Measurements from ENCODE around the gene USPL1.
A peak's percentile ranks its signal among the peaks of the same experiment; 100 is the strongest.

Gene USPL1

DNA sequence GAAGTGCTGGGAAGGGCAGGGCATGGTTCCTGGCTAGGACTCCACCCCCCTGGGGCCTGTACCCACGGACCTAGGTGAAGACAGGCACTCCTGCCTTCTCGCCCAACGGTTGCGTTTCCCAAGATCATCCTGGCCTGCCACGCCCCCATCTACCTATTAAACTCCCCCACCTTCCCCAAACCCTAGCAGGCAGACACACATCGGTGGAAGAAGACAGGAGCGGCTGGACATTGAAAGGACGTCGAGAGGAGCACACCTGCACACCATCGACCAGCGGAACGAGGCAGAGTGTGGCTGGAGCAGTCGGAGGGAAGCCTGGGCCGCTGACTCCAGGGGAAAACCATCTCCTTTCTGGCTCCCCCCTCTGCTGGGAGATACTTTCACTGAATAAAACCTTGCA lies 72.0 kb downstream of the USPL1 start:
- no peak overlapping the region for H3K4me3 Mint-ChIP-seq
- no peaks in the 10 kb centered on the region for H3K9me3 Mint-ChIP-seq
- H3K27ac Mint-ChIP-seq: no peak overlapping the region
- no peaks in the 10 kb centered on the region for H3K36me3 Mint-ChIP-seq (ENCODE audit: low read depth)
- H3K4me1 Mint-ChIP-seq (ENCODE audit: low read depth): peaks cover 9% of the 10 kb centered on the region
- H3K27me3 Mint-ChIP-seq: peaks cover 8% of the 10 kb centered on the region

DNA sequence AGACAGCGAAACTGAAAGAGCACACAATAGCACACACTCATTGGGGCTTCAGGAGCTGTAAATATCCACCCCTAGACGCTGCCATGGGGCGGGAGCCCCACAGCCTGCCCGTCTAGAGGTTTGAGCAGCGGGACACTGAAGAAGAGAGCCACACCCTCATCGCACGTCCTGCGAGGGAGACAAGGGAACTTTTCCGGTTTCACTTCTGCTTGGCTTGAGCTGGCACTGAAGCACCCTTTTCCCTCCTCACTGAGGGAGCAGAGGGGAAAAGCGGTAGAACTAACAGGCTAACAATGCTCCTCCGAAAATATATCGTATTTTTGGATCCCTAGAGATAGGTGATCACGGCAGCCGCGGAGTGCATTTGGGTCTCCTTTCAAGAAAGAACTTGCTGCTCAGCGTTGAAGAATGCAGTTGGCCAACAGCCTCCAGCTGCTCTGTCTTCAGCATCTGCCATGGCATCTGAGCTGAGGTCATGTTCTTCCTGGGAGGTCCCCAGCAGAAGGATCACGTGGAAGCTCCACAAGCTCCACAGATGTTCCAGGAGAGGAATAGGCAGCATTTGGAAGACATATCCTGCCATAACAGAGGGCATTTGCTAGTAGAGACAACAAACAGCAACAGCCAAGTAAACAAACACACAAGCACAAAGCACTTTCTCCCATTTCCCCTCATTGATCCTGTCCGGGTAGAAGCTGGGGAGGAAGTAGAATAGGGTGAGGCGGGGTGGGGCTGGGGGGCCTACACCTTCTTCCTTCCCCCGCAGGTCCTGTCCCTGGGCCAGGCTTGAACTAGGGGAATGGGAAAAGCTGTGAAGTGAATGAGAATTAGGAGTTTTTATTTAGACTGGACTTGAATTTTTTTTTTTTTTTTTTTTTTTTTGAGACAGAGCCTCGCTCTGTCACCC lies 72.8 kb downstream of the USPL1 start:
- Mint-ChIP-seq H3K4me3 (peak overlapping the region; percentile 63), H3K4me1 (ENCODE audit: low read depth) (peaks cover 11% of the 10 kb centered on the region), H3K9me3 (no peaks in the 10 kb centered on the region), H3K27me3 (peaks cover 11% of the 10 kb centered on the region), H3K36me3 (ENCODE audit: low read depth) (no peaks in the 10 kb centered on the region), H3K27ac (no peak overlapping the region)

DNA sequence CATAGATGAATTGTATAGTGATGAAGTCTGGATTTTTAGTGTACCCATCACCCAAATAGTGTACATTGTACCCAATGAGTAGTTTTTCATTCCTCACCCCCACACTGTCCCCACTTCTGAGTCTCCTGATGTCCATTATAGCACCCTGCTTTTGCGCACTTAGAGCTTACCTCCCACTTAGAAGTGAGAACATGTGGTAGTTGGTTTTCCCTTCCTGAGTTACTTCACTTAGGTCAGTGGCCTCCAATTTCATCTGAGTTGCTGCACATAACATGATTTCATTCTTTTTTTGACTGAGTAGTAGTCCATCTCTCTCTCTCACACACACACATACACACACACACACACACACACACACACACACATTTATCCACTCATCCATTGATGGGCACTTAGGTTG lies 74.4 kb downstream of the USPL1 start:
- Mint-ChIP-seq H3K4me3 (no peak overlapping the region), H3K27ac (no peak overlapping the region), H3K36me3 (ENCODE audit: low read depth) (no peaks in the 10 kb centered on the region), H3K9me3 (no peaks in the 10 kb centered on the region), H3K4me1 (ENCODE audit: low read depth) (peaks cover 26% of the 10 kb centered on the region), H3K27me3 (peaks cover 13% of the 10 kb centered on the region)

DNA sequence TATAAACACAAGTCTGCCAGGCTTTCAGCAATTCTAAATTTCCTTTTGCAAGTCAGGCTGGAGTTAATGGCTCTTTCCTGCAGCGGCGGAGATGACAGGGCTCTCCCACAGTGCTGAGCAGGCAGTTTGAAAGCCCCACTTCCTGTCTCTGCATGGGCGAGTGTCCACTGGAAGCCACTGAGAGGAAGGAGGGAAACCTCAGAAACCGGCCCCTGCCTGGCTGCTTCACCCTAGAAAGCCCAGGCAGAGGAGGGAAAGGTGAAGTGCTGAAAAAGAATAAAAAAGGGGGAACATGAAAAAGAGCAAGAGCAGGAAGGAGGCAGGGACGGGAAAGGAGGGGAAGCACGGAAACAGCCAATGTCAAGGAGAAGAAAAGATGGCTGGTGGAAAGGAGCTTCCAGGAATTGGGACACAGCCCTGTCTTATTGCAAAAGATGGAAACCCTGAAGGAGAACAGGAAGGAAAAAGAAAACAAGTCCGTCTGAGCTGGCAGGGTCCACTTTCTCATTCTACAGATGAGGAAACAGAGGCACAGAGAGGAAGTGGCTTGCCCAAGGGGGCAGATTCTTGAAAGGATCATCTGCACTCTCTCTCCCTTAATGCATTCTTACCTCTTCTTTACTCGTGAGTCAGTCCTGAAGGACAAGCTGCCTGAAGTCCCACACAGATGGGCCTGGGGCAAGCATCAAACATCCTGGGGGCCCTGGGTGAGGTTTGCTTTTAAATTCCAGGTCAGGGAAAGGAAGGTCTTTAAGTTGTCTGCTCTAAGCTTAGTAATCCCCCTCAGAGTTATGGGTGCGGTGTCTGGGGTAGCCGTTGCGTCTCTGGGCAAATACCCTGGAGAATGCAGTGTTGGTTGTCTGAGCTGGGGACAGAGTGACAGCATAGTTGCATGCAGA lies 78.8 kb downstream of the USPL1 start:
- H3K9me3 Mint-ChIP-seq: no peaks in the 10 kb centered on the region
- peaks cover 25% of the 10 kb centered on the region for H3K4me1 Mint-ChIP-seq (ENCODE audit: low read depth)
- H3K4me3 Mint-ChIP-seq: no peak overlapping the region
- peaks cover 9% of the 10 kb centered on the region for H3K27me3 Mint-ChIP-seq
- no peak overlapping the region for H3K27ac Mint-ChIP-seq
- no peaks in the 10 kb centered on the region for H3K36me3 Mint-ChIP-seq (ENCODE audit: low read depth)

DNA sequence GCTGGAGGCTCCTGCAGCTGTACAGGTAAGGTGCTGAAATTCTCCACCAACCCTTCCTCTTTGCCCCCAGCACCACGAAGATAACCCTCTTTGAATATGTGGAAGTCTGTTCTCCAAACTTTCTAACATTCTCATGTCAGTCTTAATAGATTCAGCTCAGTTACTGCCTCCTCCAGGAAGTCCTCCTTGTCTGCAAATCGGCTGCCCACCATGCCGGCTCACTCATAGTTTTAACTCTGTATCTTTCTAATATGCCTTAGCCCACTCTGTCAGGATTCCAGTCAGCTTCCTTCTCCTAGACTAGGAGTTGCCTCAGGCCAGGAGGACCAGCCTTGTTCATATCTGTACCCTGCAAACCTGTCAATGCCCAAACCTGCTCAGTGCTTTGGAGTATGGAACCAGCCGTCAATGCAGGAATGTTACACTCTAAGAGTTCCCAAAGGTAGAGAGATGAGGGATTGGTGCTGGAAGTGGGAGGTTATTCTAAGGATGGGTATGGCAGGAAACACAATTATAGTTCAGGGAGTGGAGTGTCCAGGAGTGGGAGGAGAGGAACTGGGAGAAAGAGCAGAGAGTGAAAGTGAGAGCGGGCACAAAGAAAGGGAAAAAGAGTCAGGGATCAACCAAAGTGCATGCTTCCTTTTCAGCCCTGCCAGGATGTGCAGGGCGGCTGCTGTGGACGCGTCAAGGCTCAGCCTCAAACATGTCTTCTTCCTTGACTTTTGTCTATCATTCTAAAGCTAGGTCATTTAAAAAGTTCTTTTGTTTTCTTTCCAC lies 79.6 kb downstream of the USPL1 start:
- Mint-ChIP-seq H3K27me3 (peaks cover 9% of the 10 kb centered on the region), H3K36me3 (ENCODE audit: low read depth) (no peaks in the 10 kb centered on the region), H3K27ac (peak overlapping the region; percentile 50), H3K4me1 (ENCODE audit: low read depth) (peaks cover 25% of the 10 kb centered on the region), H3K9me3 (no peaks in the 10 kb centered on the region), H3K4me3 (no peak overlapping the region)

DNA sequence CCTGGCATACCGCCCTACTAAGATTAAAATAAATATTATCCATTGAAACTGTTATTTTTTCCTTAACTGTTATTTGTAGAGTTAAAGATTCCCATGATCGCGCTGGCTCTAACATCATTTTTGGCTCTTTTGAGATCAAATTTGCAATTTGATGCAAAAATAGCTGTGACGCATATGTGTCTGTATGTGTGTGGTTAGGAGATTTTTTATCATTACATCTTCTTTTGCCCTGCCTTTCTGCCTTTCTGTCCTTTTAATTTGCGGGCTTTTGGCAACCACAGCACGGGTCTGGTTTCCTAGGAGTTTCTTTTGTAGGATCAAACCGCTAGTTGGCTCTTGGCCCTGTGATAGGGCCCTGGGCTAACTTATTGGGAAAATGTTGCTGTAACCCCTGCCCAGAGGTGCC lies 80.3 kb downstream of the USPL1 start:
- H3K27me3 Mint-ChIP-seq: peaks cover 9% of the 10 kb centered on the region
- no peaks in the 10 kb centered on the region for H3K36me3 Mint-ChIP-seq (ENCODE audit: low read depth)
- H3K4me1 Mint-ChIP-seq (ENCODE audit: low read depth): peaks cover 25% of the 10 kb centered on the region
- no peak overlapping the region for H3K27ac Mint-ChIP-seq
- no peaks in the 10 kb centered on the region for H3K9me3 Mint-ChIP-seq
- no peak overlapping the region for H3K4me3 Mint-ChIP-seq

DNA sequence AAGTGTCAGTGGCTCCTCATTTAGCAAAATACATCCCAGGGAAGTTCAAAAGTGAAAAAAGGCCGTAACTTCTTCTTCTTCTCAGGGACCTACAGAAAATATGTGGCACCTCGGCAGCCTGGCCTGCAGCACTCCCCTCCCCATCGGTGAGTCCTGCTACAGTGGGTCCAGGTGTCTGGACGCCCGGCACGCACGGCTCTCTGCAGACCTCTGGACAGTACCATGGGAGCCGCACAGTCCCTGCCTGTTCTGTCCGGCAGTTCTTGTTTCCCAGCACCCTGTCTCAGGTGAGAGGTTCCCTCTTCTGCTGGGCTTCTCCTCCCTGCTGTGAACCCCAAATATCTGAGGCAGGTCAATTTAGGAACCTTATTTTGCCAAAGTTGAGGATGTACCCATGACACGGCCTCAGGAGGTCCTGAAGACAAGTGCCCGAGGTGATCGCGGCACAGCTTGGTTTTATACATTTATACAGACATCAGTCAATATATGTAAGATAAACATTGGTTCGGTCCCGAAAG lies 80.8 kb downstream of the USPL1 start:
- Mint-ChIP-seq H3K36me3 (ENCODE audit: low read depth) (no peaks in the 10 kb centered on the region), H3K4me3 (no peak overlapping the region), H3K27ac (no peak overlapping the region), H3K27me3 (peaks cover 9% of the 10 kb centered on the region), H3K9me3 (no peaks in the 10 kb centered on the region), H3K4me1 (ENCODE audit: low read depth) (peaks cover 25% of the 10 kb centered on the region)

DNA sequence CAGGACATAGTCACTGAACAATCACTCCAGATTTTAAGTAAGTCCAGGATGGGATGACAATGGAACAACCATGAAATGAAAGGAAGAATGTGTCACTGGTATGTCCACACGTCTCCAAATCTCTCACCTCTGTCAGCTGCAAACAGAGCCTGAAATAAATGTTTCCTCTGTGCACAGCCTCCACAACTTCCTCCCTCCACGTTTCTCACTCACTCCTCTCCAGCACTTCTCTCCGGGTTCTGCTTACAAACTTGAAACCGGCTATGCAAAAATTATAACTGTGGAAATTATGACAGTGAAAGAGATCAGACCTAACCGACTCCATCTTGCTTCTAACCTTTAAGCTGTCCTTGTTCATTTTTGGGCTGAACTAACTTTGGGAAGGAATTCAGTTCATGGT lies 82.6 kb downstream of the USPL1 start:
- no peaks in the 10 kb centered on the region for H3K36me3 Mint-ChIP-seq (ENCODE audit: low read depth)
- peaks cover 9% of the 10 kb centered on the region for H3K27me3 Mint-ChIP-seq
- H3K9me3 Mint-ChIP-seq: no peaks in the 10 kb centered on the region
- no peak overlapping the region for H3K27ac Mint-ChIP-seq
- H3K4me1 Mint-ChIP-seq (ENCODE audit: low read depth): peaks cover 24% of the 10 kb centered on the region
- no peak overlapping the region for H3K4me3 Mint-ChIP-seq

DNA sequence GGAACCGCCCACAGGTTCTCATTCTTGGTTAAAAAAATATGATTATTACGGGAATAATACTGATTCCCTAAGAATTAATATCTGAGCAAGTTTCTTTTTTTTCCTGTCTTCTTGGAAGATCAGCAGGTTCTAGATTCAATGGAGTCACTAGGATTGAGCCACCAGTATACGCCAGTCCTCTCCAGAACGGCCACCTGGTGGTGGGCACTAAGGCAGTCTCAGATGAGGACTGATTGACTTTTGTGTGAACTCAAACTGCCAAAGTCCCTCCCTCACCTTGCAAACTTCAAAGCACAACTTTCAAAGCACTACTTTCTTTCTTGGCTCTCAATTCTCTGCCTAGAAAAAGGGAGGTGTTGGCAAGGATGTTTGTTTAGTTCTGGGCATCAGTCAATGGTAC lies 84.3 kb downstream of the USPL1 start:
- H3K4me3 Mint-ChIP-seq: no peak overlapping the region
- no peak overlapping the region for H3K27ac Mint-ChIP-seq
- H3K4me1 Mint-ChIP-seq (ENCODE audit: low read depth): peaks cover 9% of the 10 kb centered on the region
- peaks cover 4% of the 10 kb centered on the region for H3K27me3 Mint-ChIP-seq
- no peaks in the 10 kb centered on the region for H3K36me3 Mint-ChIP-seq (ENCODE audit: low read depth)
- no peaks in the 10 kb centered on the region for H3K9me3 Mint-ChIP-seq

DNA sequence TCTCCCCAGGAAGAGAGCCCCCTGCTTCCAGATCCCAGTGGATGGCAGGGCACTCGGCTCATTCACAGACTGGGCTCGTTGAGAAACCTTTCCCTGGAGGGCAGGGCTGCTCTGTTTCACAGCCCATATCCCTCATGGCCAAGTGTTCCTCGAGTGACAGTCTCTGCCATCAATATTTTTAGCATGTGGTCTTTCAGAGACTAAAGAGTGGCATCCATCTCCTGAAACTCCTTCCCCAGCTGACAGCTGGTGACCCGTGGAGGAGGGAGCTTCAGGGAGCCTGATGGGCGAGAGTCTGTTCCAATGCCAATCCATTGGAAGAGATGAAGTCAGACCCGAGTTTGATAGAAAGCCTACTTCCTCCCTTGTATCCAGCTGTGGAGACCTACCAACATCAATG lies 86.9 kb downstream of the USPL1 start:
- Mint-ChIP-seq H3K36me3 (ENCODE audit: low read depth) (no peaks in the 10 kb centered on the region), H3K27me3 (no peaks in the 10 kb centered on the region), H3K27ac (no peak overlapping the region), H3K4me3 (no peak overlapping the region), H3K9me3 (no peaks in the 10 kb centered on the region), H3K4me1 (ENCODE audit: low read depth) (peaks cover 4% of the 10 kb centered on the region)

DNA sequence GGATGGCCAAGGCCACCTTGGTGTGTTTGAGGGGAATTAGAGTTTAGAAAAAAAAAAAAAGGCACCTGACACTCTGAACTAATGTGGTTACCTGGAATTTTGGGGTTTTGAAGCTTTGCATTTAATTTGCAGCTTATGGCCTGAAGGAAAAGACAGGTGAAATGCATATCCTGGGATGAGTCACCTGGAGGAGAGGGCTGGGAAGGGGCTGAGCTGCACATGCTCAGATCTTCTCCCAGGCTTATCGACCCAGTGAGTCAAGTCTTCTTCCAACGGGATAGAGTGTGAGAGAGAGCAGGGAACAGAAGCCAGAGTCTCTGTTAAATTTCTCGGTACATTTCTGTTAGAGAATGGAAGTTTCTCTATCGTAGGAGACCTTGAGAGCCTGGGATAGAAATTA lies 88.0 kb downstream of the USPL1 start:
- H3K27me3 Mint-ChIP-seq: no peaks in the 10 kb centered on the region

DNA sequence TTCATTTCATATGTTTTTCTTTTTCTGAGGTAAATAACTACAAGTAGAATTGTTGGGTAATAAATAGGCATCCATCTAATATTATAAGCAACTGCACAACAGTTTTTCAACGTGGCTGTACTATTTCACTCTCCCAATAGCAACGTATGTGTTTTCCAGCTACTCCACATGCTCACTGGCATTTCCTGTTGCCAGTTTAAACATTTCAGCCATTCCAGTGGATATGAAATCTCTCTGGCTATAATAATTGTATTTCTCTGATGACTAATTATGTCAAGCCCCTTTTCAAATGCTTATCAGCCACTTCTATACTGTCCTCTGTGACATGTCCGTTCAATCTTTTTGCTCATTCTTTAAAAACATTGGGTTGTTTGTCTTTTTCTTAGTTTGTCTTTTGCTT lies 90.8 kb downstream of the USPL1 start:
- H3K27ac Mint-ChIP-seq: no peak overlapping the region
- H3K27me3 Mint-ChIP-seq: no peaks in the 10 kb centered on the region
- H3K4me3 Mint-ChIP-seq: no peak overlapping the region
- no peaks in the 10 kb centered on the region for H3K36me3 Mint-ChIP-seq (ENCODE audit: low read depth)
- H3K4me1 Mint-ChIP-seq (ENCODE audit: low read depth): peaks cover 20% of the 10 kb centered on the region
- H3K9me3 Mint-ChIP-seq: no peaks in the 10 kb centered on the region

More for the DNA sequence above, 88.0 kb downstream of the USPL1 start:
- Mint-ChIP-seq H3K9me3 (no peaks in the 10 kb centered on the region), H3K36me3 (ENCODE audit: low read depth) (no peaks in the 10 kb centered on the region), H3K4me3 (no peak overlapping the region), H3K27ac (no peak overlapping the region), H3K4me1 (ENCODE audit: low read depth) (no peaks in the 10 kb centered on the region)

Measured in stimulated activated naive CD8-positive, alpha-beta T cell treated with anti-CD3 and anti-CD28 coated beads, Interleukin-15, Interleukin-2, amounts not matched to agents 100 ng/mL and 50 ng/mL, for 24 hours (primary cell).